CD14-positive monocyte (primary cell): ENCODE measurements around the gene UPK1B. TPM values are rescaled to one million over a fixed set of nuclear protein-coding genes. Genes with fewer than 3 reads are reported as not detected.
A peak's percentile ranks its signal among the peaks of the same experiment; 100 is the strongest.

ENCODE experiments used
- DNase-seq, 3 donors: peaks; one replicate each; pipeline ENCODE4 v3.0.0-alpha.2; 2011 to 2022
- H2AFZ ChIP-seq: 2 replicates; pipeline ENCODE4 v1.6.0; 2012; ENCODE audit warnings: mild to moderate bottlenecking, low read depth, low read length, inconsistent platforms; ENCODE audit not compliant: insufficient read depth, poor library complexity, severe bottlenecking
- H3K27ac ChIP-seq, 2 donors: 1 replicate in 1 of 2; 2 replicates in 1 of 2; pipeline ENCODE4 v1.5.1; 2012 to 2013; ENCODE audit warnings: low read length in 2 of 2, control low read depth in 1 of 2, inconsistent platforms in 1 of 2, low read depth in 1 of 2, mild to moderate bottlenecking in 1 of 2
- H3K27me3 ChIP-seq, 2 donors: one replicate each; pipeline versions ENCODE4 v1.6.0 to v1.6.1; 2011 to 2013; ENCODE audit warnings: low read length in 2 of 2; ENCODE audit not compliant: control insufficient read depth in 2 of 2, insufficient read depth in 2 of 2
- H3K36me3 ChIP-seq, 2 donors: replicated peaks in 1 of 2; 1 replicate in 1 of 2; 2 replicates in 1 of 2; pipeline versions ENCODE4 v1.5.1 to v1.6.1; 2012 to 2013; ENCODE audit warnings: low read length in 2 of 2, control low read depth in 1 of 2, inconsistent platforms in 1 of 2, mild to moderate bottlenecking in 1 of 2; ENCODE audit not compliant: insufficient read depth in 2 of 2, control insufficient read depth in 1 of 2
- H3K4me1 ChIP-seq, 2 donors: 1 replicate in 1 of 2; 2 replicates in 1 of 2; pipeline versions ENCODE4 v1.5.1 to v1.6.1; 2012 to 2013; ENCODE audit warnings: low read length in 2 of 2, control low read depth in 1 of 2, inconsistent platforms in 1 of 2, mild to moderate bottlenecking in 1 of 2, moderate library complexity in 1 of 2; ENCODE audit not compliant: insufficient read depth in 2 of 2, control insufficient read depth in 1 of 2
- H3K4me2 ChIP-seq: replicated peaks from 2 replicates; pipeline ENCODE3; 2012; ENCODE audit warnings: low read length, moderate library complexity, mild to moderate bottlenecking; ENCODE audit not compliant: poor library complexity, severe bottlenecking; ENCODE audit errors: extremely low read depth
- H3K4me3 ChIP-seq, 3 experiments: fragments of 200-600 bp in 1 of 3; sonication (generic) in 1 of 3; replicated peaks in 1 of 3; 1 replicate in 2 of 3; 2 replicates in 1 of 3; pipeline ENCODE4 v1.5.1; 2011 to 2013; ENCODE audit warnings: low read length in 3 of 3, mild to moderate bottlenecking in 3 of 3, control low read depth in 2 of 3, low read depth in 2 of 3, inconsistent platforms in 1 of 3, moderate library complexity in 1 of 3
- H3K79me2 ChIP-seq: 2 replicates; pipeline ENCODE4 v1.6.0; 2012; ENCODE audit warnings: mild to moderate bottlenecking, control low read depth, inconsistent platforms, low read length, moderate library complexity; ENCODE audit not compliant: insufficient read depth
- H3K9ac ChIP-seq: 2 replicates; pipeline ENCODE4 v1.6.0; 2017; ENCODE audit warnings: low read length, mild to moderate bottlenecking; ENCODE audit not compliant: insufficient read depth, poor library complexity, severe bottlenecking
- H3K9me3 ChIP-seq, 2 donors: replicated peaks in 1 of 2; 1 replicate in 1 of 2; 2 replicates in 1 of 2; pipeline versions ENCODE4 v1.5.1 to v1.6.1; 2012 to 2013; ENCODE audit warnings: low read length in 2 of 2, control low read depth in 1 of 2; ENCODE audit not compliant: control insufficient read depth in 1 of 2, insufficient read depth in 1 of 2
- H4K20me1 ChIP-seq: 2 replicates; pipeline ENCODE4 v1.6.0; 2012; ENCODE audit warnings: mild to moderate bottlenecking, low read length, control low read depth, moderate library complexity; ENCODE audit not compliant: insufficient read depth
- H3K27ac Mint-ChIP-seq, 7 donors: one replicate each; pipeline ENCODE4 v1.8.0; 2020; ENCODE audit warnings: mild to moderate bottlenecking in 7 of 7, mixed read lengths in 7 of 7, moderate library complexity in 6 of 7, inconsistent platforms in 2 of 7
- H3K27me3 Mint-ChIP-seq, 3 donors: one replicate each; pipeline ENCODE4 v1.8.0; 2021 to 2022; ENCODE audit warnings: low read depth in 3 of 3, mild to moderate bottlenecking in 3 of 3, mixed read lengths in 3 of 3, moderate library complexity in 3 of 3, inconsistent platforms in 1 of 3
- H3K36me3 Mint-ChIP-seq, 2 donors: one replicate each; pipeline ENCODE4 v1.8.0; 2020; ENCODE audit warnings: mixed read lengths in 2 of 2, inconsistent platforms in 1 of 2, mild to moderate bottlenecking in 1 of 2
- H3K4me1 Mint-ChIP-seq: one replicate; pipeline ENCODE4 v1.8.0; 2020; ENCODE audit warnings: mild to moderate bottlenecking, mixed read lengths
- H3K4me3 Mint-ChIP-seq, 2 donors: one replicate each; pipeline ENCODE4 v1.8.0; 2020; ENCODE audit warnings: mild to moderate bottlenecking in 2 of 2, mixed read lengths in 2 of 2, moderate library complexity in 1 of 2
- H3K9me3 Mint-ChIP-seq, 7 donors: one replicate each; pipeline ENCODE4 v1.8.0; 2020 to 2022; ENCODE audit warnings: mixed read lengths in 7 of 7, mild to moderate bottlenecking in 6 of 7, moderate library complexity in 6 of 7, inconsistent platforms in 2 of 7
- WGBS: methylation state at CpG from one replicate; pipeline ENCODE4 v1.1.5; 2013; ENCODE audit warnings: missing lambda C conversion rate; ENCODE audit not compliant: insufficient coverage; 5-methylcytosine and 5-hydroxymethylcytosine counted together
- intact Hi-C, 2 donors: fragments of 100-400 bp; cut with micrococcal nuclease; formaldehyde crosslinking; loops; one replicate each; pipeline versions ENCODE4 v1.15.0 to v1.15.1; 2023
- polyA plus RNA-seq, 3 donors: library from polyadenylated mRNA; depleted of rRNA in 1 of 3; unstranded in 2 of 3; stranded (reverse) in 1 of 3; fragments of 300-500 nt in 2 of 3; fragments of >200 nt in 1 of 3; fragmentation: Illumina TruSeq in 2 of 3; gene quantifications; 1 replicate in 2 of 3; 2 replicates in 1 of 3; pipeline ENCODE4 v1.2.3, GENCODE V29; 2012 to 2021
- TF ChIP-seq, protein P1 (sequence below): fragments of 200-600 bp; IDR thresholded peaks from one replicate; pipeline ENCODE4 v1.8.0; 2022; ENCODE audit warnings: antibody characterized with exemption, mild to moderate bottlenecking

UPK1B gene
- polyA plus RNA-seq, 3 donors, result not detected

DNA sequence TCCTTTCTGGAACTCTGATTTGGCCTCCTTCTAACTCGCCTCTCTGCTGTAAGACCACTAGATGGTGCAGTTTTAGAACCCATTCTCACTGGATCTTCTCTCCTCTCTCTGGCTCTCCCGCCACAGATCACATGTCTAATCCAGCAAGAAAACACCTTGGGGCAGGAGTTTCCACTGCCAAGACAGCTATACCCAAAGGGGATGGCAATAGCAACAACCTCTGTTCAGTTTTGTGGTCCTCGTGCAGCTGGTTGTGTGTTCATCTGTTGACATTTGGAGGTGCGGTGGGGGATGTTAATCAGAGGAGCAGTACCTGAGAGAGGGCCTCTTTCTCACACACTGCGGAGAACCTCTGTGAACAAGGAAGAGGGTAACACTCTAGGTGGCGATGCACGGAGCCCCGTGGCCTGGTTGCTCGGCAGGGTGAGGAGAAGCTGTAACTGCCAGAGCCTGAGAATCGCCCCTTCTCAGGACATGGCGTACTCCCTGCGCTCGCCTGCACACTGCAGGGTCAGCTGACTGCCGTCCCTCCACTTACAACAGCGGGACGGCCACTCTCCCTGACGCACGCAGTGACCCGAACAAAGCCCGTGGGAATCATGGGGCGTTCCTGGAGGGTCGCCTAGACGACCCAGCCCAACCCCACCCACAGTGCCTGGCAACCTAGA lies 27.8 kb upstream of the UPK1B start, which contains the start of gene TEX55:
TEX55 (plus strand) TSS at position 666 of the 668 bp plus-strand sequence. CDS start 25 bp downstream, outside the sequence.
- H3K4me1 Mint-ChIP-seq, result no peaks in the 10 kb centered on the region
- no peak within 1 kb of the TSS for H3K4me3 Mint-ChIP-seq
- no peaks in the 10 kb centered on the region for H4K20me1 ChIP-seq
- intact Hi-C loops, result no loop called here
- no peak within 1 kb of the TSS for H3K27ac Mint-ChIP-seq
- H3K36me3 Mint-ChIP-seq, result no peaks in the 10 kb centered on the region
- H2AFZ ChIP-seq, result no peak within 1 kb of the TSS
- TF ChIP-seq, protein P1, sequence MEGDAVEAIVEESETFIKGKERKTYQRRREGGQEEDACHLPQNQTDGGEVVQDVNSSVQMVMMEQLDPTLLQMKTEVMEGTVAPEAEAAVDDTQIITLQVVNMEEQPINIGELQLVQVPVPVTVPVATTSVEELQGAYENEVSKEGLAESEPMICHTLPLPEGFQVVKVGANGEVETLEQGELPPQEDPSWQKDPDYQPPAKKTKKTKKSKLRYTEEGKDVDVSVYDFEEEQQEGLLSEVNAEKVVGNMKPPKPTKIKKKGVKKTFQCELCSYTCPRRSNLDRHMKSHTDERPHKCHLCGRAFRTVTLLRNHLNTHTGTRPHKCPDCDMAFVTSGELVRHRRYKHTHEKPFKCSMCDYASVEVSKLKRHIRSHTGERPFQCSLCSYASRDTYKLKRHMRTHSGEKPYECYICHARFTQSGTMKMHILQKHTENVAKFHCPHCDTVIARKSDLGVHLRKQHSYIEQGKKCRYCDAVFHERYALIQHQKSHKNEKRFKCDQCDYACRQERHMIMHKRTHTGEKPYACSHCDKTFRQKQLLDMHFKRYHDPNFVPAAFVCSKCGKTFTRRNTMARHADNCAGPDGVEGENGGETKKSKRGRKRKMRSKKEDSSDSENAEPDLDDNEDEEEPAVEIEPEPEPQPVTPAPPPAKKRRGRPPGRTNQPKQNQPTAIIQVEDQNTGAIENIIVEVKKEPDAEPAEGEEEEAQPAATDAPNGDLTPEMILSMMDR, result peak; percentile 30
- H3K9ac ChIP-seq, result no peak within 1 kb of the TSS
- no peak for DNase-seq
- H3K27me3 Mint-ChIP-seq, result peaks cover 0 to 2% (median 0%) of the 10 kb centered on the region in 3 donors
- no peaks in the 10 kb centered on the region for H3K9me3 ChIP-seq
- H3K9me3 Mint-ChIP-seq, result peaks cover 0 to 1% (median 0%) of the 10 kb centered on the region in 7 donors
- H3K4me1 ChIP-seq, result no peaks in the 10 kb centered on the region
- H3K27me3 ChIP-seq, result no peaks in the 10 kb centered on the region
- no peak within 1 kb of the TSS for H3K4me2 ChIP-seq
- 93% methylated on average over 20 of the region's 23 CpGs for WGBS
- H3K27ac ChIP-seq, result no peak within 1 kb of the TSS
- H3K36me3 ChIP-seq, result no peaks in the 10 kb centered on the region
- no peak within 1 kb of the TSS for H3K4me3 ChIP-seq
- no peaks in the 10 kb centered on the region for H3K79me2 ChIP-seq

DNA sequence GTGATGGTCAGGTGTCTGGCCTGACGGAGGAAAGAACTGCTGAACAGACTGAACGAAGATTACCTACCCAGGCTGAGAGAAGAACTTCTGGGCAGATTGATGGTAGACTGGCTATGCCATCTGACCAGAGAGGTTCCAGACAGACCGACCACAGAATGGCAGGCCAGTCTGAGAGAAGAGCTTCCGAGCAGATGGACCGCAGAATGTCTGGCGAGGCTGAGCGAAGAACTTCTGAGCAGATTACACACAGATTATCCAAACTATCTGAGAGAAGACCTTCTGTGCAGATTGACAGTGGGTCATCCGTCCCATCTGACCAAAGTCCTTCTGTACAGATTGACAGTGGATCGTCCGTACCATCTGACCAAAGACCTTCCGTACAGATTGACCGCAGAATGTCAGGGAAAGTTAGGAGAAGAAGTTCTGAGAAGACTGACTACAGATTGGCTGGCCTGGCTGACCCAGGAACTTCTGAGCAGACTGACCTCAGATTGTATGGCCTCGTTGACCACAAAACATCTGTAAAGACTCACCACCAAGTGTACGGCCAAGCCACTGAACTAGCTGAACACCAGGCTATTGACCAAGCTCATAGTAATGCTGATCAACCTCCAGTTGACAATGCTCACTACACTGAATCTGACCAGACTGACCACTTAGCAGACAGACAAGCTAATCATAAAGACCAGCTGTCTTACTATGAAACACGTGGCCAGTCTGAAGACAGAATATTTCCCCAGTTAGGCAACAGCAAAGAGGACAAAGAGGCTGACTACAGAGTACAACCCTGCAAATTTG lies 26.6 kb upstream of the UPK1B start:
- no peaks in the 10 kb centered on the region for H3K9me3 ChIP-seq
- H3K9me3 Mint-ChIP-seq, result peaks cover 0 to 1% (median 0%) of the 10 kb centered on the region in 7 donors
- H4K20me1 ChIP-seq, result no peaks in the 10 kb centered on the region
- no peak overlapping the region for H3K27ac ChIP-seq
- 92% methylated on average over 14 of the region's 15 CpGs for WGBS
- no peaks in the 10 kb centered on the region for H3K27me3 ChIP-seq
- DNase-seq, result no peak
- H3K4me3 Mint-ChIP-seq, result no peak overlapping the region
- no peak overlapping the region for H3K27ac Mint-ChIP-seq
- H3K36me3 Mint-ChIP-seq, result no peaks in the 10 kb centered on the region
- no peak overlapping the region for H3K9ac ChIP-seq
- H3K4me1 Mint-ChIP-seq, result no peaks in the 10 kb centered on the region
- no peak overlapping the region for H3K4me3 ChIP-seq
- intact Hi-C loops, result no loop called here
- H2AFZ ChIP-seq, result no peak overlapping the region
- H3K79me2 ChIP-seq, result no peaks in the 10 kb centered on the region
- no peaks in the 10 kb centered on the region for H3K4me1 ChIP-seq
- no peaks in the 10 kb centered on the region for H3K36me3 ChIP-seq
- no peak overlapping the region for H3K4me2 ChIP-seq
- TF ChIP-seq, protein P1, result no peak
- H3K27me3 Mint-ChIP-seq, result peaks cover 0 to 1% (median 0%) of the 10 kb centered on the region in 3 donors
